ENCODE data around the gene RAPGEF3.

GRCh38 chr12:47717046-47717442 is 41.6 kb downstream of the RAPGEF3 start:
- TF ChIP-seq POLR2A (IDR thresholded peaks at IDR 0.05): no peak
- no peak for TF ChIP-seq CTCF (IDR thresholded peaks at IDR 0.05)
- TF ChIP-seq POLR2AphosphoS5 (IDR thresholded peaks at IDR 0.05): no peak

Measured in breast epithelium (tissue), 3 donors.